Activated T-cell treated with anti-CD3 and anti-CD28 coated beads for 48 hours (primary cell): ENCODE results near the gene COG3.

ENCODE experiments used
- DNase-seq: peaks from one replicate; pipeline ENCODE4 v3.0.0-alpha.2; 2020; ENCODE audit warnings: low read depth

The COG3 gene

DNA sequence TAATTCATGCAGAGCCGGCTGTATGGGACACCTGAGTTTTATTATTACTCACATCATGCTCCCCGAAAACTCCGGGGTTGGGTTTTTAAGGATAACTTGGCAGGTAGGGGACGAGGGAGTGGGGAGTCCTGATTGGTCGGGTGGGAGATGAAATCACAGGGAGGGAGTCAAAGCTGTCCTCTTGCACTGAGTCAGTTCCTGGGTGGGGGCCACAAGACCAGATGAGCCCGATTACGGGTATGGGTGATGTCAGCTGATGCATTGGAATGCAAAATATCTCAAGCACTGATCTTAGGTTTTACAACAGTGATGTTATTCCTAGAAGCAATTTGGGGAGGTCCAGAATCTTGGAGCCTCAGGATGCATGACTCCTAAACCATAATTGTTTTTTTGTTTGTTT lies 18.6 kb upstream of the COG3 start:
- no peak for DNase-seq

DNA sequence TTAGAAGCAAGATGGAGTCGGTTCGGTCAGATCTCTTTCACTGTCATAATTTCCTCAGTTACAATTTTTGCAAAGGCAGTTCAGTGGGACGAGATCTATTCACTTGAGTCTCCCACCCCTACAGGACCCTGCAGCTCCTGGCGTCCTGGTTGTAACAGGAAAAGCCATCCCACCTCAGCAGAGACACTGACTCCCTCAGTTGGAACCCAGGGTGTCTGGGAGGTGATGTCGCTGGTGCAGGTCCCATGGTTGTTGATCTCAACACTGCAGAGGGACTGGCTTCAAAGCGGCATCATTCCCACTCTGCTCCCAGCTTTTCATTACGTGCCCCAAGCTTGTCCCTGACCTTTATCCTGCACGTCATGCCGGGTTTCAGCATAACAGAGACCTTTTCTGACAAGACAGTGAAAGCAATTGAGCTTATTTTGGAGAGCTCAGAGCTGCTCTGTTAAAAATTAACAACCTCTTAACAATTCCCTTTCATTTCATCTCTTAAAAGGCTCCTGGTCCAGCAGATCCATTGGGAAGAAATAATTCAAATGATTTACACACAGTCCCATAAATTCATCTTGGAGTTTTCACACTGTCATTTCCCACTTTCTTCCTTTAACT lies 17.6 kb upstream of the COG3 start:
- DNase-seq, result no peak

GRCh38 chr13:45448965-45449559 lies 15.7 kb upstream of the COG3 start:
- no peak for DNase-seq

- no peak for DNase-seq
Observed at GRCh38 chr13:45451282-45451681, 13.5 kb upstream of the COG3 start.

- no peak for DNase-seq
Observed at GRCh38 chr13:45454204-45454603, 10.5 kb upstream of the COG3 start.

GRCh38 chr13:45456196-45456972 lies 8.4 kb upstream of the COG3 start:
- no peak for DNase-seq

GRCh38 chr13:45464141-45464686 lies 525 bp upstream of the COG3 start:
- no peak for DNase-seq

GRCh38 chr13:45466359-45466758 lies 1.6 kb downstream of the COG3 start:
- no peak for DNase-seq

GRCh38 chr13:45468635-45469034 lies 3.9 kb downstream of the COG3 start:
- DNase-seq, result no peak

DNA sequence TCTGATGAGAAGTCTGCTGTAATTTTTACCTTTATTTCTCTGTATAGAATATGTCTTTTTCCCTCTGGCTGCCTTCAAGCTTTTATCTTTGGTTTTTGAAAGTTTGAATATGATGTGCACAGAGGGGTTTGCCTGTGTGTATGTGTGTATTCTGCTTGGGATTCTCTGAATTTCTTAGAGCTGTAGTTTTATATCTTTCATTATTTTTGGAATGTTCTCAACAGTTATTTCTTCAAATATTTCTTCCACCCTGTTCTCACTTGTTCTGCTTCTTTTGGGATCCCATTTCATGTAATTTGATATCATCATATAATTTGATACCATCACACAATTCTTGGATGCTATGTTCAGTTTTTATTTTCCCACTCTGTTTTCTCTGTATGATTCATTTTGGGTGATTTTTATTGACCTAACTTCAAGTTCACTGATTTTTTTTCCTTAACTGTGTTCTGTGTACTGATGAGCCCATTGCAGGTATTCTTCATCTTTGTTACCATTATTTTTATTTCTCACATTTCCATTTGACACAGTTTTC lies 7.5 kb downstream of the COG3 start:
- no peak for DNase-seq

DNA sequence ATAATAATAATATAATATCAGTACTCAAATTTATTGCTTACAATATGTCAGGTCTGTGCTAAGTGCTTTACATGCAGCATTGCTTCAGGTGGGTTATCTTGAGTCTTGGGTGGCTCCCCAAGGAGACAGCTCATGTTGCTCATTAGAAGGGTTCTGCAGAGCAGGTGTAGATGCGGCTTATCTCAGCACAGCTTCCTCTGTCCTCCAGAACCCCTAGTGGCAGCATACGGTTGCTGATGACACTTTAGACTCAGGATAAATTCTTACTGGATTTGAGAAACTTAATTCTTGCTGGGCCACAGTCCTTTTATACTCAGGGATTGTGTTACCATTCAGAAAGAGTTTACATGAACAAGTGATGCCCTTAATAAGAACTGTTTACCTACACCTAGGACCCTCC lies 8.9 kb downstream of the COG3 start:
- DNase-seq, result no peak

GRCh38 chr13:45474584-45475454 lies 10.1 kb downstream of the COG3 start:
- DNase-seq, result no peak

DNA sequence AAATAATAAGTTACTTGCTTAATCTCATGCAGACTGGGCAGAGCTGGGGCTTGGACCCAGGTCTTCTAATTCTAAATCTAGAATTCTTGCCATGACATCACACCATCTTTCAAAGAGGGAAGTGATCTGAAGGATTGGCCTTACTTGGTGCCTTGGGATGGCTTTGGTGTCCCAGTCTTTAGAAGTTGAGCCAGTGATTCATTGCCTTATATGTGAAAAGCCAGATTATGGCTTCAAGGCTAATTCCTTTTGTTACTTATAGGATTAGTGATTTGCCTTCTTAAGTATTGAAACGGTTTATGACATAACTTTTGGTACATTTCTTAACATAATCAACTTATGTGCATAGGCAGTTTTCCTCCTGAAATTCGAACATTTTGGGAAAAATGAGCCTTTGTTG lies 14.9 kb downstream of the COG3 start:
- DNase-seq, result no peak

- DNase-seq, result no peak
Observed at GRCh38 chr13:45481688-45482087, 16.9 kb downstream of the COG3 start.

DNA sequence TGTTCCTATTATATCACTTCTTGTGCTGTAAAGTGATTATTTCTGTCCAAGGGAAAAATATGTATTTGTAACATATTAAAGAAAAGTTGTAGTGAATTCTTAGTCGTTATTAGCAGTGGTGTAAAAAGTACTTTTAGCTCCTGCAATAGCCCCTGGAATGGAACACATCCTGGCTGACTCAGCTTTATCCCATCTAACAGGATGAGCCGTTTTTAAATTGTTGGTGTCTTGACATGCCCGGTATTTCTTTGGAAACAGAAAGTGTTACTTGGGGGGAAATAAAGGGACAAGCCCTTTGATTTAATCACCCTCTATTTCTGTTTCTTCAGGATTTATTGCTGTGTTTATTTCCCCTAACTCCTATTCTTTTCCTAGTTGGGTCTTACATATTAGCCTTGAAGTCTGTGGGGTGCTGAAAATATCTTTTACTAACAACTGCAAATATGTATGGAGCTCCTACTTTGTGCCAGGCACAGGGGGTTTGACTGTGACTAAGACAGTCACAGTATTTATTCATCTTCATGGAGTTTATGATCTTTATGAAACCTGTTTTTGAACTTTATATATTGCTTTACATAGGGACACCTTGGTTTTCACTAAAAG lies 17.9 kb downstream of the COG3 start:
- no peak for DNase-seq

DNA sequence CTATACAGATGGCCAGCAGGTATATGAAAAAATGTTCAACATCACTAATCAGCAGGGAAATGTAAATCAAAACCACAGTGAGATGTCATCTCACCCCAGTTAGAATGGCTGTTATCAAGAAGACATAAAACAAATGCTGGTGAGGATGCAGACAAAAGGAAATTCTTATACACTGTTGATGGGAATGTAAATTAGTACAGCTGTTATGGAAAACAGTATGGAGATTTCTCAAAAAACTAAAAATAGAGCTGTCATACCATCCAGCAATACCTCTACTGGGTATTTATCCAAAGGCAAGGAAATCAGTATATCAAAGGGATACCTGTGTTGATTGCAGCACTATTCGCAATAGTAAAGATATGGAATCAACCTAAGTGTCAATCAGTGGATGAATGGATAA lies 22.9 kb downstream of the COG3 start:
- DNase-seq, result no peak

- DNase-seq, result no peak
Observed at GRCh38 chr13:45490068-45490467, 25.3 kb downstream of the COG3 start.

- no peak for DNase-seq
Observed at GRCh38 chr13:45492538-45492937, 27.8 kb downstream of the COG3 start.

GRCh38 chr13:45496942-45497341 lies 32.2 kb downstream of the COG3 start:
- DNase-seq, result no peak

DNA sequence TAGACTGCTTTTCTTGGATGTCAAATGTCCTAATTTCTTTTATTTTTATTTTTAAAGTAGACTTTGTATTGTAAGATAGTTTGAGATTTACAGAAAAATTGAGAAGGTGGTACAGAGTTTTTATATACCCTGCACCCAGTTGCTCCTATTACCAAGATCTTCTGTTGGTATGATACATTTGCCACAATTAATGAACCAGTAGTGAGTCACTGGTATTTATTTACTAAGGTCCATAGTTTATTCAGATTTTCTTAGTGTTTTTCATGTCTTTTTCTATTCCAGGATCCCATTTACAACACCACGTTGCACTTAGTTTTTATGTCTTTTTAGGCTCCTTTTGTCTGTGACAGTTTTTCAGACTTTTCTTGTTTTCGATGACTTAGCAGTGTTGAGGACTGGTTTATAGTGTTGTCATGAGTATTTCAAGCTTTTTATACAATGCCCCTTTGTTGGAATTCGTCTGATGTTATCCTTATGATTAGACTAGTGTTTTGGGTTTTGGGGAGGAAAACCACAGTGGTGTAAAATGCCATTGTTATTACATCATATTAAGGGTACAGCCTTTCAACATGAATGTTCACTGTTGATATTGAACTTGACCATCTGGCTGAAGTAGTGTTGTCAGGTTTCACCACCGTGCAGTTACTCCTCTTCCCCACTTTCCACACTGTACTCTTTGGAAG lies 35.9 kb downstream of the COG3 start:
- DNase-seq, result no peak

GRCh38 chr13:45501175-45501526 lies 36.4 kb downstream of the COG3 start:
- no peak for DNase-seq
